ENCODE data around the gene ATAD2B.

DNA sequence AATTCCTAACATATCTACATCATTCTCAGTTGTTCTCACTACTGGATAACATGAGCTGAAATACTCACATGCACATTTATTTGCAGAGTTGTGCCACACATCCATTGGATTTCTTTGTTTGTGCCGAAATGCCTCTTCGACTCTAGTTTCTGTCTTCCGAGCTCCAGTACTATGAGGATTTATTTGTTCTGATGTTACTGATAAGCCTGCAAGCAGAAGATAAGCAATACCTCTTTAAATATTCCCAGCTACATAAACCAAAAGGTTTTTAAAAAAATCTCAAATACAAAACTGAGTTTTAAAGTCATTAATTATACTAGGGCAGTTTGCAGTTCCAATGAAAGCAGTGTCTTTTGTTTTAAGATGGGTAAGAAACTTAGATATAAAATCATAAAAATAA is 164.8 kb downstream of the ATAD2B start:
- TF ChIP-seq EZH2 (IDR thresholded peaks at IDR 0.05; ENCODE audit: insufficient read depth, poor library complexity, severe bottlenecking) (no peak), EZH2phosphoT487 (IDR thresholded peaks at IDR 0.05; ENCODE audit: insufficient read depth, low read depth) (no peak)
